GM18505 (cell line): ENCODE results near the gene ADCY1.

ENCODE experiments used
- ATAC-seq: cut with Tn5 transposase; IDR thresholded peaks from one replicate; pipeline ENCODE4 v1.9.1; 2021; ENCODE audit not compliant: unreplicated experiment
- POLR2A ChIP-seq: IDR thresholded peaks from 4 replicates; pipeline ENCODE4 v1.6.1; 2011; ENCODE audit warnings: borderline replicate concordance; ENCODE audit not compliant: insufficient read depth, insufficient read length; ENCODE audit errors: extremely low read depth

The ADCY1 gene

DNA sequence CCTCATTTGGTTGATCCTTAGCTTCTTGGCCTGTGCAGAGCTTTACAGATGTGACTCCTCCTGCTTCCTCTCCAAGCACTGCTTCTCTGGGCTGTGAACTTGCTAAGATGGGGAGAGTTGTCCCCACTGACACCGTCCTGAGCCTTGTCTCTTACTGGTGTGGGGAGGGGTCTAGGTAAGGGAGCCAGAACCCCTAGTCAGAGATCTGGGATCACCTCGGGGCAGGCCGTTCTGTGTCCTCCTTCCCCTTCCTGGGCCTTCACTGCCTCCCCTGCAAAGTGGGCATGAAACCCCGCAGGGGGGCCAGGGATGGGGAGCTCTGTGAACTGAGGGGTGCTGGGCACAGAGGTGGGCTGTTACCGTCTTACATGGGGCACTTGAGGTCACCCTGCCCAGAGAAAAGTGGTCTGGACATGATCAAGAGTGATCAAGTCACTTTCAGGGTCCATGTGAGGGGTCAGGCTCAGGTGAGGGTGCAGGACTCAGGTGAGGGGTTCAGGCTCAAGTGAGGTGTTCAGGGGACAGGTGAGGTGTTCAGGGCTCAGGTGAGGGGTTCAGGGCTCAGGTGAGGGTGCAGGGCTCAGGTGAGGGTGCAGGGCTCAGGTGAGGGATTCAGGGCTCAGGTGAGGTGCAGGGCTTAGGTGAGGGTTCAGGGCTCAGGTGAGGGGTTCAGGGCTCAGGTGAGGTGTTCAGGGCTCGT is 86.2 kb downstream of the ADCY1 start:
- no peak for ATAC-seq
- no peak for TF ChIP-seq POLR2A

DNA sequence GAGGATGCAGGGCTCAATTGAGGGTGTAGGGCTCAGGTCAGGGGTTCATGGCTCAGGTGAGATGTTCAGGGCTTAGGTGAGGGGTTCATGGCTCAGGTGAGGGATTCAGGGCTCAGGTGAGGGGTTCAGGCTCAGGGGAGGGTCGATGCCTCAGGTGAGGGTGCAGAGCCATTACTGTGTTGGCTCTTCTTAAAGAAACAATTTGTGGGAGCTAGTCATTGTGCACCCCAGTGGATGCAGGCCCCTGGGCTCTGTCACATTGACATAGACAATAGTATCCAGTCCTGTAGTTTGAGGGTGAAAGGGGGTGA is 86.7 kb downstream of the ADCY1 start:
- no peak for ATAC-seq
- no peak for TF ChIP-seq POLR2A

DNA sequence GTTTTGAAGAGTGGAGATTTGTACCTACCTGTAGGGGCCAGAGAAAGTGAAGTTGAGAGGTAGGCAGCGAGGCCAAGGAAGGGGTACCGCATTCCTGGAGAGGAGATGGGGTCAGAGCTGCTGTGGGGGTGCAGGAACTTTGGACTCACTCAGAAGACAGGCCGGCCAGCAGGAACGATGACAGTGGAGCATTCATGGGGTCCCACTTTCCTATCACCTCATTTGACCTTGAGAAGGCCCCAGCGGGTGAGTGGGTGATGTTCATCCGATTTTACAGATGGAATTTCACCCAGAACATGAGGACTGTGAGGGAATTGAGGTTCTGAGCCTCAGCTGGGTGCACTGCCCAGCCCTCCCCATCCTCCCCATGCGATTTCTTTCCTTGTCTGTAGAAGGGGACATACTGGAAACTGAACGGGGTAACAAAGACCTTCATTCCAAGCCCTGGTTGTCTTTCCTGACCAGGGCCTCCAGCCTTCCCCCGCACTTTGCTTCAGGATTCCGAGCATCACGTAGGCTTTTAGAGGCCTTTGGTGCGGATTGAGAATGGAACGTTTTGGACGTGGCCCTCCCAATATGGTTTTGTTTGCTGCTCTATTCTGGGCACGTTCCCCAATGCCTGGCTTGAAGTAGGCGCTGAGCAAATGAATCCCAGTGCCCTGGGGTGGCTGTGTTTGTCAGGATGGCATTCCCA is 87.3 kb downstream of the ADCY1 start:
- no peak for TF ChIP-seq POLR2A
- no peak for ATAC-seq

DNA sequence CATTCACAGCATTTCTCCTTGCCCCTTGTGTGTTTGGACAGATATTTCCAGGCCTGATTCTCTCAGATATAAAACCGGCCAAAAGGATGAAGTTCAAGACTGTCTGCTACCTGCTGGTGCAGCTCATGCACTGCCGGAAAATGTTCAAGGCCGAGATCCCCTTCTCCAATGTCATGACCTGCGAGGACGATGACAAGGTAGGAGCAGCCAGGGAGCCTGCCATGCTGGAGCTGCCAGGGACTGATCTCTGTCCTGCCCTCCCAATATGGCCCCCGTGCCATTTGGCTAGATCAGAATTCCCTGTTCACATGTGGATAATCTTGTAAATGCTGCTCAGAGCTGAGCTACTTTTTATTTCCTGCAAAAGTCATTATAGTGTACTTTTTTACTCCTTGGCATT is 87.8 kb downstream of the ADCY1 start:
- ATAC-seq = no peak
- no peak for TF ChIP-seq POLR2A

GRCh38 chr7:45662540-45663166 is 88.5 kb downstream of the ADCY1 start:
- TF ChIP-seq POLR2A = no peak
- ATAC-seq = no peak

DNA sequence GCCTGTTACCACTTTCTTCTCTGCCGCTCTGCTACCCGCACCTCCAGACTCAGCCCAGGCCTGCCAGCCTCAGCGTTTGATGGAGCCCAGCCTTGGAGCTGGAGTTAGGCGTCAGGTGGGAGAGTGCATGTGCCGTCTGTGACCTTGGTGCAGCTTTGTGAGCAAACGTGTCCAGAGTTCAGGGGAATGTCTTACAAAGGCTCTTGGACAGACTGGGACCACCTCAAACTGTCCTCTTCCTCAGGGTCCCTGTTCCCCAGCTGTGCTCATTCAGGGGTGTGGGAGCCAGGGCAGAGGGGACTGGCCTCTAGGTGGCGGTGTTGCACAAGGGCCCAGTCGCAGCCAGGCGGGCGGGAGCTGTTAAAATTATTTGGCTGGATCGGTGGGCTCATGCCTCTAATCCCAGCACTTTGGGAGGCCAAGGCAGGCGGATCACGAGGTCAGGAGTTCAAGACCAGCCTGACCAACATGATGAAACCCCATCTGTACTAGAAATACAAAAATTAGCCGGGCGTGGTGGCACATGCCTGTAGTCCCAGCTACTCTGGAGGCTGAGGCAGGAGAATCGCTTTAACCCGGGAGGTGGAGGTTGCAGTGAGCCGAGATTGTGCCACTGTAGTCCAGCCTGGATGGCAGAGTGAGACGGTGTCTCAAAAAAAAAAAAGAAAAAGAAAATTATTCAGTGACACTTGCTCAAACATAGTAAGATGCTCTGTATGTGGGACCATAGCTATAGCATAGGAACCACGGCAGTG is 89.2 kb downstream of the ADCY1 start:
- no peak for ATAC-seq
- no peak for TF ChIP-seq POLR2A

DNA sequence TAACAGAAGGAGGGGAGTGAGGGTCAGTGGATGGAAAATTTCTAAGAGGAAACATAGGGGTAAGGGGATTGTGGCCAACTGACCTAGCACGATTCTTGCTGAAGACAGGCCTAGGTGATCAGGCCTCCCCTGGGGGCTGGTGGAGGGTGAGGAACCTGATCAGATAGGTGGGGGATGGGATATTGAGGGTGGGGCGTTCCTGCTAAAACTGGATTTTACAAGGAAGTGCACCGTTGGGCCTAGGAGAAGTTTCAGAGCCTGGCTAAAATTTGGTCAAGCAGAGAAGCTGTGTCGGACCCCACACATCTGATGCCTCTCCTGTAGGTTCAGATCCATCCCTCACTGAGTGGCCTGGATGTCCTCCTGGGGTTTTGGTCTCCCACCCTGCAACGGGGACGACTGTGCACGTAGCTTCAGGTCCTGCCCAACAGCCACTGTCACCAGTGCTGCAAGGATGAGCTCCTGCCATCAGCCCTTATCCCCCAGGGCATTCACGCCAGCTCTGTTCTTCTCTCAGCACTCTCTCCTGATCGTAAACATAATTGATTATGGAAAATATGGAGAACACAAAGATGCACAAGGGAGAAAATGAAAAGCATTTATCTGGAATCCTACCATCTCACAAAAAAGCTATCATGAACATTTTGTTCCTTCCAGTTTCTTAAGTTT is 89.9 kb downstream of the ADCY1 start:
- TF ChIP-seq POLR2A = no peak
- no peak for ATAC-seq

DNA sequence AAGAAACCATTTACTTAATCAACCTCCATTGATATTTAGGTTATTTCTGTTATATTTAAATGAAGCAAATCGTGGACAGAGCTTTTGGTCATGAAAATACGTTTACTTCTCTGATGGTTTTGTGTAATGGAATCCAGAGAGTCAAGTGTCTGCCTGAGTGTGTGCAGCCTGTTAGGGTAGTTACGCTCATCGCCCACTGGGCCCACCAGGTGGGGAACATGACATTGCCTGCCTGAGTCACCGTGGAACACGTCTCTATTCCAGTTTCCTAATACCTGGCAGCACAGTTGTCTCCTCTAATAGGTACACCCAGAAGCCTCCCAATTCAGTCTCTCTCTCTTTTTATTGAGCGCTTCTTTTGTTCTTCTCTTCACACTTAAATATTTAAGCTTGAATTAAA is 91.0 kb downstream of the ADCY1 start:
- no peak for TF ChIP-seq POLR2A

DNA sequence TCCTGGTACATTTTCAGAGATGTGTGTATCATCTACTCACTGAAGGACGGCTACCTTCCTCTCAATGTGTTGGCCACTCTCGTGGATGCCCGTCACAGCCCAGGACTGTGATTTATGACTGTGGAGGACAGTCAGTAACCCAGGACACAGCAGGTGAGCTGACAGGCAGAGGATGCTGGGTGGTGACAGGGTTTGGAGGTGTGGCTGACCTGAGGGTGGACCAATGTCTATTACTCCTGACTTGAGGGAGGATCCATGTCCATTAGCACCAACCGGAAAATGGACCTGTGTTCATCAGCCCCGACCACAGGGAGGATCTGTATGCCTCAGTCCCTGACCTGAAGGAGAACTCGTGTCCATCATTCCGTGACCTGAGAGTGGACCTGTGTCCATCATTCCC is 96.1 kb downstream of the ADCY1 start:
- no peak for TF ChIP-seq POLR2A
- no peak for ATAC-seq

More for the DNA sequence above, 91.0 kb downstream of the ADCY1 start:
- ATAC-seq = no peak

GRCh38 chr7:45670717-45671116 is 96.5 kb downstream of the ADCY1 start:
- TF ChIP-seq POLR2A = no peak
- no peak for ATAC-seq

- ATAC-seq = no peak
- TF ChIP-seq POLR2A = no peak
Measured at GRCh38 chr7:45677311-45677900, 103.2 kb downstream of the ADCY1 start.

DNA sequence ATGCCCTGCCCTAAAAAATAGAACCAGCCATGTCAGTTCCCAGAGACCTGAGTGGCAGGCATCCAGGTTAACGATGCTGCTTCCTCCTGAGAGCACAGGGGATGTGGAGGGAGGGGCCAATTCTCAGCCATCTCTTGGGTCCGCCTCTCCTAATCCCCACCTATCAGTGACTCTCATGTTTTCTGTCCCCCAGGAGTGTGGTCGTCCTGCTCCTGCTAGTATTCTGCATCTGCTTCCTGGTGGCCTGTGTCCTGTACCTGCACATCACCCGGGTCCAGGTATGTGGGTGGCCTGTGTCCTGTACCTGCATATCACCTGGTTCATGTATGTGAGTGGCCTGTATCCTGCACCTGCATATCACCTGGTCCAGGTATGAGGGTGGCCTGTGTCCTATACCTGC is 105.3 kb downstream of the ADCY1 start:
- ATAC-seq = no peak
- TF ChIP-seq POLR2A = no peak

- no peak for ATAC-seq
- TF ChIP-seq POLR2A = no peak
Measured at GRCh38 chr7:45680776-45681175, 106.6 kb downstream of the ADCY1 start.
